HEK293 (cell line): Measurements from ENCODE around the gene WWC1.

Source experiments
- CTCF ChIA-PET: fragments of 350-600 bp; formaldehyde crosslinking; extraction: SDS; loops from one replicate; lab custom pipeline; 2021; ENCODE audit warnings: antibody characterized with exemption; lab: Yijun Ruan, JAX
- POLR2A ChIA-PET: fragments of 300-600 bp; formaldehyde crosslinking; extraction: SDS; loops from one replicate; lab custom pipeline; 2020; ENCODE audit warnings: antibody characterized with exemption, inconsistent platforms; lab: Yijun Ruan, JAX
- H3K27ac ChIP-seq: fragments of 200-500 bp; sonication (Bioruptor generic); 2 replicates; pipeline ENCODE4 v1.5.1; 2014; ENCODE audit warnings: low read depth, low read length, control low read depth, inconsistent platforms; ENCODE audit errors: extremely low read depth
- H3K36me3 ChIP-seq, 2 experiments: fragments of 200-500 bp in 1 of 2; sonication (Bioruptor generic) in 1 of 2; 1 replicate in 1 of 2; 2 replicates in 1 of 2; pipeline ENCODE4 v1.5.1; 2014 to 2017; ENCODE audit warnings: inconsistent platforms in 2 of 2, low read length in 2 of 2; ENCODE audit not compliant: control insufficient read depth in 2 of 2, insufficient read depth in 1 of 2
- H3K4me1 ChIP-seq: fragments of 200-500 bp; sonication (Bioruptor generic); 2 replicates; pipeline ENCODE4 v1.5.1; 2014; ENCODE audit warnings: mild to moderate bottlenecking, low read length, inconsistent platforms; ENCODE audit not compliant: control insufficient read depth, insufficient read depth
- H3K4me3 ChIP-seq: 2 replicates; pipeline ENCODE4 v1.5.1; 2011; ENCODE audit warnings: low read depth, mild to moderate bottlenecking, control low read depth, low read length, moderate library complexity
- H3K9me3 ChIP-seq: fragments of 200-500 bp; sonication (Bioruptor generic); 2 replicates; pipeline ENCODE4 v1.5.1; 2014; ENCODE audit warnings: low read depth, low read length, inconsistent platforms; ENCODE audit not compliant: control insufficient read depth, insufficient read depth
- EGR2 ChIP-seq: fragments of 450-650 bp; formaldehyde crosslinking; IDR thresholded peaks from 2 replicates; pipeline ENCODE4 v1.5.1; 2016; ENCODE audit warnings: low read depth, missing biosample characterization, missing genetic modification characterization
- KLF1 ChIP-seq: fragments of 450-650 bp; formaldehyde crosslinking; IDR thresholded peaks from 2 replicates; pipeline ENCODE4 v1.5.1; 2016; ENCODE audit warnings: missing biosample characterization, missing genetic modification characterization
- KLF8 ChIP-seq: fragments of 450-650 bp; formaldehyde crosslinking; IDR thresholded peaks from 2 replicates; pipeline ENCODE4 v1.5.1; 2016; ENCODE audit warnings: missing biosample characterization, missing genetic modification characterization
- MEIS1 ChIP-seq: sonication (generic); formaldehyde crosslinking; IDR thresholded peaks from 2 replicates; pipeline ENCODE4 v1.8.1; 2022; ENCODE audit warnings: missing genetic modification reagents, mild to moderate bottlenecking, borderline replicate concordance
- MYNN ChIP-seq: fragments of 450-650 bp; formaldehyde crosslinking; IDR thresholded peaks from 2 replicates; pipeline ENCODE4 v1.5.1; 2016; ENCODE audit warnings: missing biosample characterization, missing genetic modification characterization, borderline replicate concordance
- OSR2 ChIP-seq: fragments of 450-650 bp; formaldehyde crosslinking; IDR thresholded peaks from 2 replicates; pipeline ENCODE4 v1.5.1; 2016; ENCODE audit warnings: missing biosample characterization, missing genetic modification characterization
- SCRT1 ChIP-seq: fragments of 450-650 bp; formaldehyde crosslinking; IDR thresholded peaks from 2 replicates; pipeline ENCODE4 v1.5.1; 2016; ENCODE audit warnings: missing biosample characterization, missing genetic modification characterization, borderline replicate concordance
- SP7 ChIP-seq: fragments of 450-650 bp; formaldehyde crosslinking; IDR thresholded peaks from 2 replicates; pipeline ENCODE4 v1.5.1; 2016; ENCODE audit warnings: missing biosample characterization, missing genetic modification characterization
- ZBTB1 ChIP-seq: fragments of 450-650 bp; formaldehyde crosslinking; IDR thresholded peaks from 2 replicates; pipeline ENCODE4 v1.5.1; 2016; ENCODE audit warnings: missing biosample characterization, missing genetic modification characterization
- ZBTB21 ChIP-seq: fragments of 450-650 bp; formaldehyde crosslinking; IDR thresholded peaks from 2 replicates; pipeline ENCODE4 v1.5.1; 2017; ENCODE audit warnings: missing biosample characterization, missing genetic modification characterization
- ZFP37 ChIP-seq: fragments of 450-650 bp; formaldehyde crosslinking; IDR thresholded peaks from 2 replicates; pipeline ENCODE4 v1.5.1; 2016; ENCODE audit warnings: missing biosample characterization, missing genetic modification characterization
- ZNF121 ChIP-seq: fragments of 450-650 bp; formaldehyde crosslinking; IDR thresholded peaks from 2 replicates; pipeline ENCODE4 v1.5.1; 2016; ENCODE audit warnings: missing biosample characterization, missing genetic modification characterization
- ZNF157 ChIP-seq: fragments of 450-650 bp; formaldehyde crosslinking; IDR thresholded peaks from 2 replicates; pipeline ENCODE4 v1.5.1; 2016; ENCODE audit warnings: missing biosample characterization, missing genetic modification characterization
- ZNF2 ChIP-seq: fragments of 450-650 bp; formaldehyde crosslinking; IDR thresholded peaks from 2 replicates; pipeline ENCODE4 v1.5.1; 2016; ENCODE audit warnings: missing biosample characterization, missing genetic modification characterization
- ZNF221 ChIP-seq: fragments of 450-650 bp; formaldehyde crosslinking; IDR thresholded peaks from 2 replicates; pipeline ENCODE4 v1.5.1; 2017; ENCODE audit warnings: missing biosample characterization, missing genetic modification characterization, borderline replicate concordance
- ZNF23 ChIP-seq: fragments of 450-650 bp; formaldehyde crosslinking; IDR thresholded peaks from 2 replicates; pipeline ENCODE4 v1.5.1; 2016; ENCODE audit warnings: missing biosample characterization, missing genetic modification characterization, borderline replicate concordance
- ZNF239 ChIP-seq: fragments of 450-650 bp; formaldehyde crosslinking; IDR thresholded peaks from 2 replicates; pipeline ENCODE4 v1.5.1; 2016; ENCODE audit warnings: missing biosample characterization, missing genetic modification characterization
- ZNF266 ChIP-seq: fragments of 450-650 bp; formaldehyde crosslinking; IDR thresholded peaks from 2 replicates; pipeline ENCODE4 v1.5.1; 2016; ENCODE audit warnings: missing biosample characterization, missing genetic modification characterization, low read depth
- ZNF366 ChIP-seq: fragments of 450-650 bp; formaldehyde crosslinking; conservative IDR thresholded peaks from 2 replicates; pipeline ENCODE4 v1.5.1; 2016; ENCODE audit warnings: missing biosample characterization, missing genetic modification characterization
- ZNF529 ChIP-seq: fragments of 450-650 bp; formaldehyde crosslinking; IDR thresholded peaks from 2 replicates; pipeline ENCODE4 v1.5.1; 2017; ENCODE audit warnings: missing genetic modification characterization, missing biosample characterization; ENCODE audit not compliant: insufficient replicate concordance
- ZNF548 ChIP-seq: fragments of 450-650 bp; formaldehyde crosslinking; IDR thresholded peaks from 2 replicates; pipeline ENCODE4 v1.5.1; 2016; ENCODE audit warnings: missing biosample characterization, missing genetic modification characterization
- ZNF558 ChIP-seq: fragments of 450-650 bp; formaldehyde crosslinking; IDR thresholded peaks from 2 replicates; pipeline ENCODE4 v1.5.1; 2016; ENCODE audit warnings: missing biosample characterization, missing genetic modification characterization
- ZNF600 ChIP-seq: fragments of 450-650 bp; formaldehyde crosslinking; IDR thresholded peaks from 2 replicates; pipeline ENCODE4 v1.5.1; 2016; ENCODE audit warnings: missing biosample characterization, missing genetic modification characterization
- ZNF623 ChIP-seq: fragments of 450-650 bp; formaldehyde crosslinking; IDR thresholded peaks from 2 replicates; pipeline ENCODE4 v1.5.1; 2016; ENCODE audit warnings: missing biosample characterization, missing genetic modification characterization
- ZNF654 ChIP-seq: fragments of 450-650 bp; formaldehyde crosslinking; IDR thresholded peaks from 2 replicates; pipeline ENCODE4 v1.5.1; 2016; ENCODE audit warnings: low read depth, missing biosample characterization, missing genetic modification characterization
- ZNF660 ChIP-seq: fragments of 450-650 bp; IDR thresholded peaks from 2 replicates; pipeline ENCODE4 v1.5.1; 2018; ENCODE audit warnings: missing biosample characterization, mild to moderate bottlenecking, missing genetic modification characterization
- ZNF76 ChIP-seq: fragments of 450-650 bp; formaldehyde crosslinking; IDR thresholded peaks from 2 replicates; pipeline ENCODE4; 2016; ENCODE audit warnings: low read depth, missing biosample characterization, missing genetic modification characterization, borderline replicate concordance
- ZNF785 ChIP-seq: fragments of 450-650 bp; formaldehyde crosslinking; IDR thresholded peaks from 2 replicates; pipeline ENCODE4 v1.5.1; 2016; ENCODE audit warnings: missing biosample characterization, missing genetic modification characterization
- ZNF830 ChIP-seq: fragments of 450-650 bp; IDR thresholded peaks from 2 replicates; pipeline ENCODE4 v1.5.0; 2018; ENCODE audit warnings: missing biosample characterization, missing genetic modification characterization, low read depth, mild to moderate bottlenecking, moderate library complexity
- ZSCAN23 ChIP-seq: fragments of 450-650 bp; formaldehyde crosslinking; IDR thresholded peaks from 2 replicates; pipeline ENCODE4 v1.5.1; 2016; ENCODE audit warnings: missing biosample characterization, missing genetic modification characterization
- TF ChIP-seq, protein P1 (sequence below): IDR thresholded peaks from 2 replicates; pipeline ENCODE4 v1.6.1; 2011; ENCODE audit warnings: mild to moderate bottlenecking, low read depth, low read length, borderline replicate concordance

WWC1 gene

DNA sequence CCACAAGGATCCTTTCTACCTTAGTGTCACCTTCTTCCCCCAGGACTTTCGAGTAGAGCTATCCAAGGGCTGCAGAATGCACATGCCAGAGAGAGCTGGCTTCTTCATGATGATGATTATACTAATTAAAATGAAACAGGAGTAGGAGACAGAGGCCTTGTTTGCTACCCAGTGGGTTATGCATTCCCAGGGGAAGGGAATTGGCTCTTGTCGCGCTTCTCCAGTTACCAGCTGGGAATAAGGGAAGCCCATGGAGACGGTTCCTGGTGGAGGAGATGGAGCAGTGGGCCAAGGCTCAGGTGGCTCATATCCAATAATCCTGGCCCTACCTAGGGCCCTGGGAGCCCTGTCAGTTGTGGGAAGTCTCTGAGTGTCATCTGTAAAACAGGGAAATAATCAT is 65.1 kb downstream of the WWC1 start:
- TF ChIP-seq ZNF830 (tag by site-specific recombination) (no peak), ZFP37 (tag by site-specific recombination) (no peak), ZNF366 (tag by site-specific recombination) (no peak), ZBTB1 (no peak), SP7 (tag by site-specific recombination) (no peak), ZSCAN23 (no peak), ZNF23 (tag by site-specific recombination) (no peak), OSR2 (tag by site-specific recombination) (peak; percentile 62; the same call in 1 of the 2 replicates)
- Histone ChIP-seq H3K27ac (no peak overlapping the region), H3K4me3 (no peak overlapping the region), H3K36me3 (no peaks in the 10 kb centered on the region), H3K4me1 (no peaks in the 10 kb centered on the region), H3K9me3 (no peaks in the 10 kb centered on the region)
- POLR2A ChIA-PET: no interaction called here
- CTCF ChIA-PET: interaction anchor here (0.6 kb wide), 1 partner anchor 112 kb away, joined by 5 read pairs; no protein-coding TSS in a partner anchor

DNA sequence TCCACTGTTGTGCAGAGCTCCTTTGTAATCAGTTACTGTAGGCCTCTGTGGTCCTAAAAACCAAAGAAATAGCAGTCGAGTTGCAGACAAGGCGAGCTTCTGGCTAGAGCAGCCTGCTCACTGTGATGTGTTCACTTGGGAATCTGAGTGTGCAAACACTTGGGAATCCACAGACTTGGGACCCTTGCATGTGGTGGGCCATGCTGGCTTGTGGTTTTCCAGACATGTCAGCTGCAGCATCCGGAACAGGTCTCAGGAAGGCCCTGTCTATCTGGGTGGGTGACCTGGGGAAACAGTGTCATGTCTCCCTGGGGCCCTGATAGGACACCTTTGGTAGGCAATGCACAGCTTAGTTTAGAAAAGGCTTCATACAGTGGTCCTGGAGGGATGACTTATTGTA is 66.4 kb downstream of the WWC1 start:
- POLR2A ChIA-PET: interaction anchor here (0.6 kb wide), 1 partner anchor 16 kb away, joined by 3 read pairs; no protein-coding TSS in a partner anchor
- TF ChIP-seq SCRT1 (tag by site-specific recombination): no peak
- TF ChIP-seq ZNF785 (tag by site-specific recombination): no peak
- TF ChIP-seq ZNF660: no peak
- no peak for TF ChIP-seq ZNF76 (tag by site-specific recombination)
- TF ChIP-seq KLF8 (tag by site-specific recombination): no peak
- TF ChIP-seq ZNF654: no peak
- no peak for TF ChIP-seq ZNF830 (tag by site-specific recombination)
- no peak for TF ChIP-seq ZNF623 (tag by site-specific recombination)
- no peak for TF ChIP-seq ZNF239 (tag by site-specific recombination)
- TF ChIP-seq ZNF548: no peak
- no peak for TF ChIP-seq ZBTB21
- TF ChIP-seq, protein P1, sequence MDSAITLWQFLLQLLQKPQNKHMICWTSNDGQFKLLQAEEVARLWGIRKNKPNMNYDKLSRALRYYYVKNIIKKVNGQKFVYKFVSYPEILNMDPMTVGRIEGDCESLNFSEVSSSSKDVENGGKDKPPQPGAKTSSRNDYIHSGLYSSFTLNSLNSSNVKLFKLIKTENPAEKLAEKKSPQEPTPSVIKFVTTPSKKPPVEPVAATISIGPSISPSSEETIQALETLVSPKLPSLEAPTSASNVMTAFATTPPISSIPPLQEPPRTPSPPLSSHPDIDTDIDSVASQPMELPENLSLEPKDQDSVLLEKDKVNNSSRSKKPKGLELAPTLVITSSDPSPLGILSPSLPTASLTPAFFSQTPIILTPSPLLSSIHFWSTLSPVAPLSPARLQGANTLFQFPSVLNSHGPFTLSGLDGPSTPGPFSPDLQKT: no peak
- no peak for TF ChIP-seq ZNF558 (tag by site-specific recombination)
- no peak for TF ChIP-seq ZNF121 (tag by site-specific recombination)
- Histone ChIP-seq H3K36me3 (no peaks in the 10 kb centered on the region), H3K9me3 (no peaks in the 10 kb centered on the region), H3K4me1 (no peaks in the 10 kb centered on the region), H3K4me3 (no peak overlapping the region), H3K27ac (no peak overlapping the region)
- CTCF ChIA-PET: interaction anchor here (0.7 kb wide), 1 partner anchor 8 kb away, joined by 3 read pairs; no protein-coding TSS in a partner anchor

DNA sequence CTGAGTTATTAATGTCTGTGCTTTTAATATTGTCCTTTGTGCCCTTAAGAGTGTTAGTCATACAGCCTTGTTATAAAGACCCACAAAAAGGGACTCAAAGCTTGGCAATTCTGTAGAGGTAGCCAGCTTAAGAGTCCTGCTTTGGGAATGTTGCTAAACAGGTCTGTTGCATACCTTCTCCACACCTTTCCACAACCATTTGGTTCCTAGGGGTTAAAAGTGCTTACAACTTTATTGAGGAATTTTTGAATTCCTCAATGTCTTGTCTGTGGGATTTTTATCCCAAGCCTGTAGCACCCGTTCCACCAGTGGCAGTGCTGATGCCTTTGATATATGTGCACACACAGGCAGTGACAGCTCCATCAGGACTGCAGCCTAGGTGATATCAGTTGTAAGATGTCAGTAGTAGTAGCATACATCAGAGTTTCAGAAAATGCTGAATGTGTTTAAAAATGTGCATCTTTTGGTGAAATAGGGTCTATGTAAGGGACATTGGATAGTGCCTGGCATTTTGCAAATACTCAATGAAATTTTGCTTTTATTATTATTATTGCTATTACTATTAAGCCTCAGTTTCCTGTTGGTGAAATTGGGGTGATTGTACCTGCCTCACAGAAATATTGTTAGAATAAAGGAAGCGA is 68.5 kb downstream of the WWC1 start:
- ChIA-PET POLR2A (no interaction called here), CTCF (interaction anchor here (0.7 kb wide), 1 partner anchor 66 kb away, joined by 3 read pairs; no protein-coding TSS in a partner anchor)
- Histone ChIP-seq H3K27ac (no peak overlapping the region), H3K36me3 (no peaks in the 10 kb centered on the region), H3K4me1 (no peaks in the 10 kb centered on the region), H3K4me3 (no peak overlapping the region), H3K9me3 (no peaks in the 10 kb centered on the region)
- TF ChIP-seq MYNN (tag by site-specific recombination): no peak
- no peak for TF ChIP-seq ZNF266
- no peak for TF ChIP-seq KLF1
- no peak for TF ChIP-seq ZNF600 (tag by site-specific recombination)
- no peak for TF ChIP-seq ZNF529
- TF ChIP-seq ZNF2: no peak
- TF ChIP-seq ZNF221: no peak
- no peak for TF ChIP-seq ZNF157
- TF ChIP-seq EGR2 (tag by site-specific recombination): no peak
- no peak for TF ChIP-seq MEIS1 (CRISPR knock-in tag)
